ENCODE data around the gene PTPN1.

The PTPN1 gene

DNA sequence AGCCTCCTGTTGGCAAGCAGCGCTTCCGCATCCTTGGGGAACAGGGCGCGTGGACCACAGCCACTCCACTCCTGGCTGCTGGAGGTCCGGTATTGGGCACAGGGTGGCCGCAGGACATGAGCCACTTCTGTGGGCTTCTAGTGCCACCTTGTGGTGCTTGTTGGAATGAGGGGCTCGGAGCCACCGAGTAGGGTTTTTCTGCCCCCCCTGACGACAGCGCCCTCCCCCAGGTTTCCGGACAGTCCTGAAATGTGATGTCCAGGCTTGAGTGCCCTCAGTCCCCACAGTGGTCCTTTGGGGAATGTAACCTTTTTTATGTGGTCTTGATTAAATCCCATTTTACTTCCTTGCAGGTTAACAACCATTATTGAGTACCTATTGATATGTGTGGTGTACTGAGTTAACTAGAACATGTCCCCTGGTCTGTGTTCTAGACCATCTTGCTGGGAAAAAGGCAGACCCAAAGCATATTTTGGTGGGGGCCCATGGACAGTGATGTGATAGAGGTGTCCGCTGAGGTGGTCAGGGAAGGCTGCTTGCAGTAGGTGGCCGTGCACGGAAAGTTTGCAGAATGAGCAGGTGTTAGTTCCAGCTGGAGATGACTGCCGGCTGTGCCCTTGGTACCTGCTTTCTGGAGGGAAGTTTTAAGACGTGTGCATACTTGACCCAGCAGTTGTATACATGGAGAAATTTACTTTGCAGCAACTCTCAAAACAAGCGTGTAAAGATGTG lies 70.0 kb downstream of the PTPN1 start:
- DNase-seq, result peak; percentile 68

DNA sequence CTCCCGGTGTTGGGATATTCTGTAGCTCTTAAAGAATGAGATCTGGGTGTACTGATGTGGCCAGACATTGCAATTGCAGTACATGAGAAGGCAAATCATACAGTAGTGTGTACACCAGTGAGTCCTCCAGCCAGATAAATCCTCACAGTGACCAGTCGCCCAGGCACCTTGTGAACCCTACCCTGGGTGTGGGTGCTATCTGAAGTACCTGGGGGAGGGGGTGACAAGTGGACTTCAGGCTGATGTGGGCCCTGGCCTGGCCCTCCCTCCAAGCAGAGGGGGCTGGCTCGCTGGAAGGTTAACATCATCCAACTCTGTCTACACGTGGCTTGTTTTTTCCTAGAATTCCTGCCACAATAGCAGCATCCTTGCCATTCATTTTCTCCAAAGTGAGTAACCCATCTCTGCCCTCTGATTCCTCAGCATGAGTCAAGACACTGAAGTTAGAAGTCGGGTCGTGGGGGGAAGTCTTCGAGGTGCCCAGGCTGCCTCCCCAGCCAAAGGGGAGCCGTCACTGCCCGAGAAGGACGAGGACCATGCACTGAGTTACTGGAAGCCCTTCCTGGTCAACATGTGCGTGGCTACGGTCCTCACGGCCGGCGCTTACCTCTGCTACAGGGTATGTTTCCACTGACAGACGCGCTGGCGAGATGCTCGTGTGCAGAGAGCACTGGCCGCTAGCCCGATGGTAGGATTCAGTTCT lies 70.8 kb downstream of the PTPN1 start:
- DNase-seq, result no peak

DNA sequence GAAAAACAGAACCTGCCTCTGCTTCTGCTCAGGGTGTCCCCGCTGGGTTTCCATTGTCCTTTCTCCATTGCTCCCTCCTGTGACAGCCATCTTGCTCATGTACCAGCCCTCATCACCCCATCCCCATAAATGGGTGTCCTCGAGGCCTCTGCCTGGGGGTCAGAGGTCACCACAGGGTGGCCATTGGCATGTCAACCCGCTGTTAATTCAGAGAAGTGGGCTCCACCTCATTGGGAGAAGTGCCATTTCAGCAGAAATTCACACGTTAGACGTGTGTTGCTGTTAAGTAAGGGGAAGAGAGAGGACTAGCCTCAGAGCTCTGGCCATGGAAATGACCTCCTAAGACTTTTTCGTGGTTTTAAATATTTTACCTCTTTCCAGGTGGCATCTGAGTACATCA lies 71.9 kb downstream of the PTPN1 start:
- no peak for DNase-seq

DNA sequence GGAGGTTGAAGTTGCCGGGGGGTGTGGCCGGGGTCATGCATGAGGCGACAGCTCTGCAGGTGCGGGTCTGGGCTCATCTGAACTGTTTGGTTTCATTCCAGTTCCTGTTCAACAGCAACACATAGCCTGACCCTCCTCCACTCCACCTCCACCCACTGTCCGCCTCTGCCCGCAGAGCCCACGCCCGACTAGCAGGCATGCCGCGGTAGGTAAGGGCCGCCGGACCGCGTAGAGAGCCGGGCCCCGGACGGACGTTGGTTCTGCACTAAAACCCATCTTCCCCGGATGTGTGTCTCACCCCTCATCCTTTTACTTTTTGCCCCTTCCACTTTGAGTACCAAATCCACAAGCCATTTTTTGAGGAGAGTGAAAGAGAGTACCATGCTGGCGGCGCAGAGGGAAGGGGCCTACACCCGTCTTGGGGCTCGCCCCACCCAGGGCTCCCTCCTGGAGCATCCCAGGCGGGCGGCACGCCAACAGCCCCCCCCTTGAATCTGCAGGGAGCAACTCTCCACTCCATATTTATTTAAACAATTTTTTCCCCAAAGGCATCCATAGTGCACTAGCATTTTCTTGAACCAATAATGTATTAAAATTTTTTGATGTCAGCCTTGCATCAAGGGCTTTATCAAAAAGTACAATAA lies 72.5 kb downstream of the PTPN1 start:
- DNase-seq, result no peak

DNA sequence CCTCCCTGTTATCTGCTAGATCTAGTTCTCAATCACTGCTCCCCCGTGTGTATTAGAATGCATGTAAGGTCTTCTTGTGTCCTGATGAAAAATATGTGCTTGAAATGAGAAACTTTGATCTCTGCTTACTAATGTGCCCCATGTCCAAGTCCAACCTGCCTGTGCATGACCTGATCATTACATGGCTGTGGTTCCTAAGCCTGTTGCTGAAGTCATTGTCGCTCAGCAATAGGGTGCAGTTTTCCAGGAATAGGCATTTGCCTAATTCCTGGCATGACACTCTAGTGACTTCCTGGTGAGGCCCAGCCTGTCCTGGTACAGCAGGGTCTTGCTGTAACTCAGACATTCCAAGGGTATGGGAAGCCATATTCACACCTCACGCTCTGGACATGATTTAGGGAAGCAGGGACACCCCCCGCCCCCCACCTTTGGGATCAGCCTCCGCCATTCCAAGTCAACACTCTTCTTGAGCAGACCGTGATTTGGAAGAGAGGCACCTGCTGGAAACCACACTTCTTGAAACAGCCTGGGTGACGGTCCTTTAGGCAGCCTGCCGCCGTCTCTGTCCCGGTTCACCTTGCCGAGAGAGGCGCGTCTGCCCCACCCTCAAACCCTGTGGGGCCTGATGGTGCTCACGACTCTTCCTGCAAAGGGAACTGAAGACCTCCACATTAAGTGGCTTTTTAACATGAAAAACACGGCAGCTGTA lies 73.4 kb downstream of the PTPN1 start:
- no peak for DNase-seq

DNA sequence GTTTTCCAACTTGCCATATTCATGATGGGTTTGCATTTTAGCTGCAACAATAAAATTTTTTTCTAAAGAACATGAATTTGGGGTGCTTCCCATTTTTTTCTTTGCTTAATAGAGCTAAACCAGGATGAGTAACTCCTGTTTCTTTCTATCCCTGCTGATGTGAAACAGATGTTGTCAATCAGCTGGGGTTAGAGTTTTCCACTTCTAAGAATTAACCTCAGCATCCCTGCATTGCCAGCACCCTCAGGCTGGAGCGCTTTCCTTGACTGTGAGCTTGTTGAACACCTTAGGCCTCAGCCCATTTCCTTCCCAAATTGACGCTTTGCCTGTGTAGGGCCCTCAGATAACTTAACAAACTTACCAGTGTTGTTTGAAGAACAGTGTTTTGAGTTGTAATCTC lies 74.5 kb downstream of the PTPN1 start:
- no peak for DNase-seq

DNA sequence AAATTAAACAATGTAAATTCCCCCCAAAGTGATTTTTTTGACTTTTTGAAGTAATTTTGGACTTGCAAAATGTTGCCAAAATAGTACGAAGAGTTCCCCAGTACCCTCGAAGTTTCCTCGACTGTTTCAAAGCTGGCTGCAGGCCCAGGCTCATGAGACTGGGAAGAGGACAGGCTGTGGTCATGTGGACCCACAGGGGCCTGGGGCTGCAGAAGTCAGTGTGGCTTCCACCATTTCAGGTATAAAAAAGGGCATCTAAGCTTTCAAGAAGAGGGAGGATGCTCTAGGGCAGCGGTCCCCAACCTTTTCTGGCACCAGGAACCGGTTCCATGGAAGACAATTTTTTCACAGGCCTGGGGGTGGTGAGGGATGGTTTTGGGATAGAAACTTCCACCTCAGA lies 75.0 kb downstream of the PTPN1 start:
- no peak for DNase-seq

DNA sequence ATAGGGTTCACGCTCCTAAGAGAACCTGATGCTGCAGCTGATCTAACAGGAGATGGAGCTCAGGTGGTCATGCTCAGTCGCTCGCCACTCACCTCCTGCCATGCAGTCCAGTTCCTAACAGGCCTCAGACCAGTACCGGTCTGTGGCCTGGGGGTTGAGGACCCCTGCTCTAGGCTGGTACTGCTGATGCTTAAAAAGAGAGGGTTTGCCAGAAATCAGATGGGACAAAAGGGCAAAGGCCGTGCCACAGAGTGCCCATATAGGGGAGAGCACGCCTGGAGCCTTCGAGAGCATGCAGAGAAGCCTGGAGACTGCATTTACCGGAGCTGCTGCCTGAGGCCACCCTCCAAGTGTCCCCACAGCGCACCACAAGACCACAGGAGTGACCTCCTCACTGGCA lies 75.5 kb downstream of the PTPN1 start:
- no peak for DNase-seq

DNA sequence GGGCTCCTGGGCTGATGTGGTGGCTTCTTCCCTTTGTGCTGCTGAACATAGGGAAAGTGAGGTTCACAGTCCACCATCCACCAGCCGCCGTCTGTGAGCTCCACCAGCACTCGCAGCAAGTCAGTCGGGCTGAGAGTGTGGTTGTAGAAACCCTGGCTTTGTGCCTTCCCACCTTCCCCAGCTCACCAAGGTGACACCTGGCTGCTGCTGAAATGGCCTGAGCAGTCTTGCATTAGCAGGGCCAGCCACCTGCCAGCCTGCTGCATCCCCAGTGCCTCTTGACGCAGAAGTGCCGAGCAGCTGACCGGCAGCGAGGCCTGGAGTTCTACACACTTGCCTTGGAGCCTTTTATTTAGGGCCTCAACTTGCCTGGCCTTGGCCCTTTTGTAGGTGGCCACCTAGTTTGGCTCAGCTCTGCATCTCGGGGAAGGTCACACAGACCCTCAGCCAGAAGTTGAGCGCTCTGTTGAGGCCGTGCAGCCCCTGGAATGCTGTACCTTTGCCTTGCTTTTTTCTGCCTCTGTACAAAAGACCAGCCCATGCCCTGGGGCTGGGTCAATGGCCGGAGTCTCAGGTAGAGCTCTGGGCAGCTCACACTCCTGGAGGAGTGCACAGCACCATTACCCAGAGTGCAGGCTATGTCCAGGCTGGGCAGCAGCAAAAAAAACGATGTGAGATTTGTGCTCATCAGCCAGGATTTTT lies 76.5 kb downstream of the PTPN1 start:
- no peak for DNase-seq

DNA sequence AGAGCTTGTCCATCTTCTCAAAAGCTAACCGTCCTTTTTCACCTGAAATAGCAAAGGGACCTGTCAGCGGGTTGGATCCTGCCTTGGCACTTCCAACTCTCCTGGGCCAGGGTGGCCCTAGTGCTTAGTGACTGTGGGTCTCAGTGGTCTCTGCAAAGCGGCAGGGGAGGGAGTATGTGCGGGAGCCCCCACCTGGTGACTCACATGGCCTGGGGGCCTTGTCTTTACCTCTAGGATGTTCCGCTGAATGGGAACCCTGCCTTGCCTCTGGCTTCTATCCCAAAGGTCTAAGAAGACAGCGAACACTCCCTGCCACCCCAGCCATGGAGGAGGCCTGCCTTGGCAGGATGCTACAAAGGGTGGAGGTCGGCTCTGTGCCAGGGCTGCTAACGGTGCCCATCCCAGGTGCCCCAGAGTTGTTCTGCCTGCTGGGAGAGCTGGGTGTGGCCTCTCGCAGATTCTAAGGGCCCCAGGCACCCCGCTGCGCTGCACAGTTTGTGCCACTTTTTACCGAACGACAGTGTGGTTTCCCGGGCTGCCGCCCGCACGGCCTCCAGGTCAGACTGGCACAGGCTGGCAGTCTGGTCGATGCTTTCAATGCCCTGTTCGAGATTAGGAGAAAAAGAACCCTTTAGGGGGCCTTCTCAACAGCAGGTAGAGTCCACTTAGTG lies 77.2 kb downstream of the PTPN1 start:
- no peak for DNase-seq

DNA sequence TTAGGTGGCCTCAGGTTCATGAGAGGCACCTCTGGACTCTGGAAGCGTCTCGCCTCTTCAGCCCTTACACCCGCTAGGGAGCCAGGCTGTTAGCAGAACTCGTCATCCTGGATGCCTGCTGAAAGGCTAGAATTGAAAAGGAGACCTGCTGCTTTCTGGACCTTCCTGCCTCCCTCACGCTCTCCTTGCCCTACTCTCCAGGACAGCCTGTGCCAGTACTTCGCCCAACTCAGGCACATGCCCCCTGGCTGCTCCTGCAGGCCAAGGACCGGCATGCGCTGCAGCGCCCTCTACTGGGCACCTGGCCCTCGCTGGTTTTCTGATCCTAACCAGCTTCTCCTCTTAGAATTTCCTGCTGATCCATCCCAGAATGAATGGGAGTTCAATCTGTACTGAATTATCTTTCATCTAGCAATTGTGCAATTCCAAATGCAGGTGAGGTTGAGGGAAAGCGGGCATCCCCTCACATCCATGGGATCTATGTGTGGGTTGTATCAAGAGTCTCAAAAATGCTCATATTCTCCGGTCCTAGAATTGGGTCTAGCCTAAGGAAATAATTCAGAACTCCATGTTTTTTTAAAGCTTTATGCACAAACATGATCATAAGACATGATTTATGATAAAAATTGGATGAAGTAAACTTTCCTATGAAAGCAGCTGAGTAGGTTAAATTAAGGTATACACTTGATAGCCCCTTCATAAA lies 78.0 kb downstream of the PTPN1 start:
- DNase-seq, result peak; percentile 71

DNA sequence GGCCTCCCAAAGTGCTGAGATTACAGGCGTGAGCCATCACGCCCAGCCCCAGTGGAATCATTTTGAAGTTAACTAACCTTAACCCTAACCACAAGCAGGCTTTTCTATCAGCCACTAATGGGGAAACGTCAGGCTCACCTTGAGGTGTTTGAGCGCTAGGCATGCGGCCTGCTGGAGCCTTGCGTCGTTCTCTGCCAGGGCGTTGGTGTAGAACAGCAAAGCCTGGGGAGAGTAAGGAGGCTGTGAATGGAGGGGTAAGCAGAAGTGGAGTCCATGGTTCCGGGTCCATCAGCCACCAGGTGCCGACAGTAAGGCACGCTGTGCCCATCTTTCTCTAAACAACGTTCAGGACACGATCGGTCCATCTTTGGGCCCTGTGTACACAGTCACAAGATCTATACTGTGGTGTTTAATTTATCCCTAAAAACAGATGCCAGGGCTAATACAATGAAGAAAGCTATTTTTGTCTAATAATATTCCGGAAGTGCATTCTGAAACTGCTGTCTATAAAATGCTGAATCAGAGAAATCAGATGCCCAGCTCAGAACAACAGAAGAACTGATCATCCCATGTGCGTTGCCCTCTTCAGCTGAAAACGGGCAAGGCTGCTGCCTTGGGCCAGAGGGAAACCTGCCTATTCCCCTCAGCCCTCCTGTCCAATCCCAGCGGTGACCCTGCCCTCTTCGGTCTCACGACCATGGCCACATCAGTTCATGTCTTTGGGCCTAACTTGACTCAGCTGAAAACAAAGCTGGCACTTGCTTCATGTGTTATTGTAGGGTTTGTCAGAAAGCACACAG lies 79.6 kb downstream of the PTPN1 start:
- DNase-seq, result no peak

DNA sequence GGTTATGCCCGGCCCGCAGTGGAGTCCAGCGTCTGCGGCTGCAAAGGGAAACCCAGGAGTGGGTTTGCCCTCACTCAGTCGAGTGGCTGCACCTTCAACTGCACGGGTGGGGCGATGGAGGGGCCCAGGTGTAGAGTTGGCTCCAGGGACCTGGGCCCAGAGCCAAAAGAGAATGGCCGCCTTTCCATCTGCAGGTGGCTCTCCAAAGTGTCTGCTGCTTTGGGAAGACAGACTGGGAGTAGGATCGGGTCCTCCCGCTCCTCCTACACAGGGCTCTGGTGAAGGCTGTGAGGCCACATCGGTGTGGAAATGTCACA lies 80.1 kb downstream of the PTPN1 start:
- no peak for DNase-seq

DNA sequence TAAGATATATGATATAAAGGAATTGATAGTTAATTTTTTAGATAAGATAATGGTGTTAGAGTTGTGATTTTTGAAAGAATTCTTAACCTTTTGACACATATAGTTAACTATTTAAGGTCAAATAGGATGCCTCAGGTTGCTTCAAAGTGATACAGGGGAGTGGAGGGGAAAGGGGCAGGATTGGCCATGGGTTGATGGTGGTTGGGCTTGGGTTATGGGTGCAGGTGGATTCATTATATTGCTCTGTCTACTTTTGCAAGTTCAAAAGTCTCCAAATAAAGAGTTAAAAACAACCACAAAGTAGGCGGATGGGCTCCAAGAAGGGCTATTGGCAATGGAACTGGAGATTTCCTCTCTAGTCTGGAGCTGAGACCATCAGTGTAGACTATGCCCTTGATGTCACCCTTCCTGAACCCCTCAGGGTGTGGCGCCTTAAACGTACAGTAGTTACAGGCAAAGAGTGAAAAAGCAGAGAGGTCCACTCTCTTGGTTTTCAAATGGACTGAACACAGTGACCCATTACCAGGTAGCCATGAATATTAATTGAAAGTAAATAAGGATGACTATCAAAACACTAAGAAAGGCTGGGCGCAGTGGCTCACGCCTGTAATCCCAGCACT lies 81.2 kb downstream of the PTPN1 start:
- DNase-seq, result no peak

DNA sequence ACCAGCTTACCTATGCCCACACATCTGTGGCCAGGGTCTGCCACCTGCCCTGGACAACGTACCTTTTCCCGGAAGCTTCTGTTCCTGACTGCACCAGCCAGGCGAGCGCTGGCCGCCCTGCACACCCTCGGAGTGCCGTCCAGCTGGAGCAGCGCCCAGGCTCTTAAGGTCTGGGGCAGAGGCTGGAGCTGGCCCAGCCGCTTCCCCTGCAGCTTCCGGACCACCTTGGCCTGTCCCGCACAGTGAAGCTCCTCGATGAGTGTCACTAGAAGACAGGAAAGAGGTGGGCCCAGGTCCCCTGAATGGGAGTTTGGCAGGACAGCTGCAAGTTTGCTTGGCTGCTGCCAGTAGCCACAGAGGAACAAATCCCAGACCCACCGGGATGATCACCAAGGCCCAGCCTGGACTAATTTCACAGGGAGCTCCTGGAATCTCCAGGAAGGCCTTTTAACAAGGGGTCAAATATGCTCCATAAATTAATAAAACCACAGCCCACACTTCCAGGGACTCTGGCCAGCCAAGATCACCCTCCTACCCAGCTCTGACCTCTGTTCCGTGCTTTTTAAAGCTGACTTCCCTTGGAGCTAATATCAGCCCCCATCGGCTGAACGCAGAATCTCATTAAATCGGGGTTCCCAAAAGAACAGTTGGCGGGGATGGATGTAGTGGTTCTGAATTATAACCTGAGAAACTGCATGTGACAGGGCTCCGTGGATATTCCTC lies 82.3 kb downstream of the PTPN1 start:
- no peak for DNase-seq

DNA sequence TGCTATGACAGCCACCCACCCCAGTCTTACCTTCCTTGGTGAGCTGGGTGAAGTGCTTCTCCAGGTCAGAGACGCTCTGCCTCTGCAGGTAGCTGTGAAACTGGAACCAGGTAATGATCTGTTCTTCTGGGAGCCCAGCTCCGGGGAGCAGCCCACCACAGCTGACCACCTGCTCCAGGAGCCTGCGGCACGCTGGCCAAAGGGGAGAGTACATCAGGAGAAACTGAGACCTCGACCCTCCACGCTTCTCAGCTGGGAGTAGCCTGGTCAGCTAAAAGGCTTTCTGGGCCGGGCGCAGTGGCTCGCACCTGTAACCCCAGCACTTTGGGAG lies 82.8 kb downstream of the PTPN1 start:
- DNase-seq, result no peak

DNA sequence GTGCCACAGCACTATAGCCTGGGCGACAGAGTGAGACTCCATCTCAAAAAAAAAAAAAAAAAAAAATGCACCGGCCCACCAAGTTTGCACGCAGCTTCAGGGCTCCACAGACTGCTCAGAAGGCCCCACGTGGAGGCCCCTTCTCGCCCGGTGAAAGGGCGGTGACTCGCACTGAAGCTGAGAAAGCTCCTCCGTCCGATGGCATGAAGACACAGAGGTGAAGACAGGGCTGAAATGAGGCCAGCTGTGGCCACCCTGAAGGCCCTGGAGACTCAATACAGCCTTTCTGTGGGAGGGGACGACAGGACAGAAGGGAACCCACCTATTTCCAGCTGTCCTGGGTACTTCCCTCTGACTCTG lies 84.0 kb downstream of the PTPN1 start:
- no peak for DNase-seq

DNA sequence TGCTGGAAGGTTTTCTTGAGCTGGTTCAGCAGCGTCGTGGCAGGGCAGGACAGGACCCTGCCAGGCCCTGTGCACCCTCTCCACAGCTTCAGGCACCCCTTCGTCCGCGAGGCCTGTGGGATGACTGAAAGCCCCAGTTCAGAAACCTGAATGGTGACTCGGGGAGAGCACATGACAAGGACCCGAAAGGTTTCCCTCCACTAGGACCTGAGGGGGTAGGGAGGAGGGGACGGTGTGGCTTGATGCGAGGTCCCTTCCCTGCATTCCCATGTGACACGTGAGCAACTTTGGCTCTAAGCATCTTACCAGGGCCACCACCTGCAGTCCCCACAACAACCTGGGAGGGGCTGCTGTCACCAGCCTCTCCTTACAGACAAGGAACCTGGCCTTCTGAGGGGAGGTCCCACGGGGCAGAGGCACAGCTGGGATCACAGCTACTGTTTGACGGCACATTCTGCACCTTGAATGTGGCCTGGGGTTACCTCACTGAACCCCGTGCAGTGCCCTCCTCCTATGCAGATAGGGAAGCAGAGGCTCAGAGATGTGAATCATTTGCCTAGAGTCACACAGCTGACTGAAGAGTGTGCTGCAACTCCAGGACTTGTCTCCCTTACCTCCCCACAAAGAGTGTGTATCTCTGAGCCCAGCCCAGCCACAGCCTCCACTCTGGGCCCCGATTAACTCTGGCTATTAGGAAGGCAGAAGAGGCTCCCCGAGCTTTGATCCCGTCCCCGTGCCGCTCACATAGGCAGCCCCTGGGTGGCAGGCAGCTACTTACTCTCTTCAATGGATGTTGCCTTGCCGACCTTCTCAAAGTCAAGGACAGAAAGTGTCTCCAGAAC lies 84.6 kb downstream of the PTPN1 start:
- no peak for DNase-seq

DNA sequence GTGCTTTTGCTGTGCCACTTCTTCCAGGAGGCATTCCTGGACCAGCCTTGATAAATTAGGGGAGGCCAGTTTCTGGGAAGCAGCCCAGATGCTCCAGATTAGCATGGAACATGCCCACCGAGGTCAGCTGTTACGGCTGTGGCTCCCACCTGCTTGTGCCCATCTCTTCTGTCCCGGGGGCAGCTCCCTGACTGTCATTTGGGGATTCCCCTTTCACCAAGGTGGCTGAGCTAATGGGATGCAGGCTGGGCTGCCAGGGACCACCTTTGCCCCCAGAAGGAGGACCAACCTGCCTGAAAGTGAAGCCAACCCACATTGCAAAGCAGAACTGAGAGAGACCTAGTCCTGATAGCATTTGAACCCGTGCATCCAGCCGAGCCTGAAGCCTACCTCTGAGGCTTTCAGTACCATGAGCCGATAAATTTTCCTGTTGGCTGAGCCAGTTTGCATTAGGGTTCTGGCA lies 85.3 kb downstream of the PTPN1 start:
- no peak for DNase-seq

Data from femur (tissue), 1 donor.